OCI-M2 (cell line): ENCODE measurements around the gene CLDN4.
"Not testable (repeated sequence)": the region's sequence is repeated elsewhere in the genome, so short reads cannot be mapped to it uniquely, and the experiment has no call there.

Experiments used
- DNase-seq: peaks from one replicate; lab custom pipeline; 2025; ENCODE audit not compliant: unreplicated experiment; lab: John Stamatoyannopoulos, UW

The CLDN4 gene

GRCh38 chr7:73830681-73831583, at the start of gene CLDN4:
CLDN4 (plus strand) TSS chr7:73830996; CDS start chr7:73831202, 206 bp downstream.
- no peak for DNase-seq

DNA sequence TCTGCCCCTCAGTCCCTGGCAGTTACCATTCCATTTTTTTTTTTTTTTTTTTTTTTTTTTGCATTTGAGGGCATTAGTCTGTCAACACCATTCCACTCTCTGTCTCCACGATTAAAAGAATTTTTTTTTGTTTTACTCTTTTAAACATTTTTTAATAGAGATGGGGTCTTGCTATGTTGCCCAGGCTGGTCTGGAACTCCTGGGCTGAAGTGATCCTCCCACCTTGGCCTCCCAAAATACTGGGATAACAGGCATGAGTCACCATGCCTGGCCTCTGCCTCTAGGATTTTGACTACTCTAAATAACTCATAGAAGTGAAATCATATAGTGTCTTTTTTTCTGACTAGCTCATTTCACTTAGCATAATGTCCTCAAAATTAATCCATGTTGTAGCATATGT, 44.2 kb upstream of the CLDN4 start:
- no peak for DNase-seq

GRCh38 chr7:73787786-73788048, 43.1 kb upstream of the CLDN4 start:
- not testable (repeated sequence) for DNase-seq

- DNase-seq: no peak
Measured at GRCh38 chr7:73789051-73789450, 41.7 kb upstream of the CLDN4 start.

DNA sequence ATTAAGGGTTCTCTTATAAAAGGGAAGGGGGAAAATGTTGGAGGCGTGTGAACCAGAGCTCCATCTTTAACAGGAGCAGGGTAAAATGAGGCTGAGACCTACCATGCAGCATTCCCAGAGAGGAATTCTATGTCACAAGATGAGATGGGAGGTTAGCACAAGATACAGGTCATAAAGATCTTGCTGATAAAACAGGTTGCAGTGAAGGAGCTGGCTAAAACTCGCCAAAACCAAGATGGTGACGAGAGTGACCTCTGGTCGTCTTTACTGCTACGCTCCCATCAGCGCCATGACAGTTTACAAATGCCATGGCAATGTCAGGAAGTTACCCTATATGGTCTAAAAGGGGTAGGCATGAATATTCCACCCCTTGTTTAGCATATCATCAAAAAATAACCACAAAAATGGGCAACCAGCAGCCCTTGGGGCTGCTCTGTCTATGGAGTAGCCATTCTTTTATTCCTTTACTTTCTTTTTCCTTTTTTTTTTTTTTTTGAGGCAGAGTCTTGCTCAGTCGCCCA, 39.6 kb upstream of the CLDN4 start:
- DNase-seq: not testable (repeated sequence)

- not testable (repeated sequence) for DNase-seq
Measured at GRCh38 chr7:73795188-73795587, 35.6 kb upstream of the CLDN4 start.

GRCh38 chr7:73796656-73797055, 34.1 kb upstream of the CLDN4 start:
- not testable (repeated sequence) for DNase-seq

- DNase-seq: not testable (repeated sequence)
Measured at GRCh38 chr7:73797176-73797575, 33.6 kb upstream of the CLDN4 start.

DNA sequence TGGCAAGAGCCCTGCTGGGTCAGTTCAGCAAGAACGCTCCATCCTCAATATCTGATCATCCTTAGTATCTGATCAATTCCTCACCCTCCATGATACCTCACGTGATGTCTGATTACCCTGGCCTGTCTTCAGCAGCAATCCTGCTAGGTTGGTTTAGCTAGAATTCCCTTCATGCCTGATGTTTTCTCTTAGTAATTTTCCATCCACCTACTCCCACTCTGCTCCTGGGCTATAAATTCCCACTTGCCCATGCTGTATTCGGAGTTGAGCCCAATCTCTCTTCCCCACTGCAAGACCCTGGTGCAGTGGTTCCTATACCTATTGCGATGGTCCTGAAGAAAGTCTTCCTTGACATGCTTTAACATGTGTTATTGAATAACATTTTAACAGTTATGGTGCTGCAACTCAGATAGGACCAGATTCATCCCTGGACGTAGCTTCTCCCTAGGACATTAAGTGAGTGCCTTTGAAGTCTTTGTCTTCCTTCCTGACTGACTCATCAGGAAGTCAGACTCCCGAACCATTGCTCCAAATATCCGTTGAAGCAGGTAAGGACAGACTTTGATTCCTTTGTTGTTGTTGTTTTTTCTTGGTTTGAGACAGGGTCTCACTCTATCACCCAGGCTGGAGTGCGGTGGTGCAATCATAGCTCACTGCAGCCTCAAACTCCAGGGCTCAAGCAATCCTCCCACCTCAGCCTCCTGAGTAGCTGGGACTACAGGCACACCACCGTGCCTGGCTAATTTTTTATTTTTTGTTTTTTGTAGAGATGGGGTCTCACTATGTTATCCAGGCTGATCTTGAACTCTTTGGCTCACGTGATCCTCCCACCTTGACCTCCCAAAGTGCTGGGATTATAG, 31.3 kb upstream of the CLDN4 start:
- no peak for DNase-seq

DNA sequence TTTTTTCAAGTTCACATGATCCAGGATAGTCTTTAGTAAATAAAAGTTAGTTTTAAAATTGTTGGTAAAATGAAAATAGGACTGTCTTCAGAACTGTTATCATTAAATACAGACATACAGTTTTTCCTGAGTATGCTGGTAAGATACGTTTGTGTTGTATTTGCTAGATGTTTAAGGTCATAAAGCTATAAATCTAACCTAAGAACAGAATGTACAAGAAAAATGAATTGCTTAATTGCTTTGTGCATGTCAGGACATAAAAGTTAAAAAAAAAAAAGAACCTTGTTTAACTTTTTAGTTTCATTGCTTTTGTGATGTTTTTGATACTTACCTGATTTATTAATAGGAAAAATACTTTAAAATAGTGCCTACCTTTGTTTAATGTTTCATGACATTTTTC, 29.2 kb upstream of the CLDN4 start:
- no peak for DNase-seq

DNA sequence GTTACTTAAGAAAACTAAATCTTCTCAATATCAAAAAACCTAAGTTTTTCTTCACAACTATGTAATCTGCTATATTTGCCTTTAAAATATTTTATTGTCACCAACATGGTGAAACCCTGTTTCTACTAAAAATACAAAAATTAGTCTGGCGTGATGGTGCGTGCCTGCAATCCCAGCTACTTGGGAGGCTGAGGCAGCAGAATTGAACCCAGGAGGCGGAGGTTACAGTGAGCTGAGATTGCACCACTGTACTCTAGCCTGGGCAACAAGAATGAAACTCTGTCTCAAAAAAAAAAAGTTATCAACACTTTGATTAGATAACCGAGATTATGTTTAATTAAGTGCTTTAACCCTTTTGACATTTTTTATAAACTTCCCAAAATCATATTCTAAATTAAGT, 28.3 kb upstream of the CLDN4 start:
- DNase-seq: no peak

DNA sequence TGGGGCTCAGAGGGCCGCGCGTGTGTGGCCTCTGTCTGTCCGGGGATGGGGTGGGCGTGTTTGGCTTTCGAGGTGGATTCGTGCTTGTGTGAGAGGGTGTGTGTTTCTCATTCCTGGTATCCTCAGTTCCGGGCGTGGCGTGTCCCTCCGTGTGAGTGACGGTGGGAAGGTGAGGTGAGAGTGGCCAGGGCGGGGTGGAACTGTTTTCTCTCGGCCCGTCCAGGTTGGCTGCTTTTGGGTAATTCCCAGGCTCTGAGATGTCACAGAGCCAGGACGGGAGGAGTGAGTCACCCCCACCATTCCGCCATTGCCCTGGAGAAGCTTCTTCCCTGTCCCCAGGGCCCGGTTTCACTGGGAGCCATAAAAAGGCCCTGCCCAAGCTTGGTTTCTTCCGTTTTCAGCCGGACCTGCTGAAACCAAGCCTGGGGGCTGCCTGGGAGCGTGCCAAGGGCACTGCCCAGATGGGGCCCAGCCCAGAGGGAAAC, 21.3 kb upstream of the CLDN4 start:
- DNase-seq: no peak

DNA sequence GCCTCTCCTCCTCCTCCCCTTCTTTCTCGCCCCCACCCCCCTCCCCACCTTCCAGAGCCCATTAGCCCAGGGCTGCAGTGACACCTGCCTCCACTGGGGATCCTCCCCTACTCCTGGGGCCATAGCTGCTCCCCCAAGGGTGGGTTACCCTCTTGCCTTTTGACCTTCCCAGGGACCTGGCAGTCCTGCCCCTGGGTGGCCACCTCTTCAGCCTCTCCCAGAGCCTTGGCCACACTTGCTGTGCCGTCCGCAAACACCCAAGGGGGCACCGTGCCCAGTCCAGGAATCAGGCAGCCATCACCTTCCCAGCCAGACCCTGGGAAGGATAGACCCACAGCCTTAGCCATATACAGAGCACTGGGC, 19.8 kb upstream of the CLDN4 start:
- DNase-seq: no peak

- no peak for DNase-seq
Measured at GRCh38 chr7:73811760-73812168, 19.0 kb upstream of the CLDN4 start.

GRCh38 chr7:73812996-73813395, 17.8 kb upstream of the CLDN4 start:
- no peak for DNase-seq

DNA sequence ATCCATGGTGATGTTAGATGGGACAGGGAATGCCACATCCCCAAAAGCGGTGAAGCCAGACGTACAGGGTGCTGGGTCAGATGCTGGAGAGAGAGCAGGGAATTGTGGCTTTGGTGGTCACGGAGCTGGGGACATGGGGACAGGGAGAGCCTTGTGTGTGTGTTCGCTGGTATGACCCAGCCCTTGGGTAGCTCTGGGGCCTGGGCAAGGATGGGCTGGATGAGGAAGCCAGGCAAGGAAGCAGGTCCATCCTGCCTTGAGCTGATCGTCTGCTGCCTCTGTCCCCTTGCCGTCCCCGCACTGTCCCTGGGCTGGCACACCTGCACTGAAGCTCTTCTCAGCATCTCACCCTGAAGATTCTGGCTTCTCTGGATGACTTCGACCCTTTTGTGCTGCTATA, 15.4 kb upstream of the CLDN4 start:
- no peak for DNase-seq

DNA sequence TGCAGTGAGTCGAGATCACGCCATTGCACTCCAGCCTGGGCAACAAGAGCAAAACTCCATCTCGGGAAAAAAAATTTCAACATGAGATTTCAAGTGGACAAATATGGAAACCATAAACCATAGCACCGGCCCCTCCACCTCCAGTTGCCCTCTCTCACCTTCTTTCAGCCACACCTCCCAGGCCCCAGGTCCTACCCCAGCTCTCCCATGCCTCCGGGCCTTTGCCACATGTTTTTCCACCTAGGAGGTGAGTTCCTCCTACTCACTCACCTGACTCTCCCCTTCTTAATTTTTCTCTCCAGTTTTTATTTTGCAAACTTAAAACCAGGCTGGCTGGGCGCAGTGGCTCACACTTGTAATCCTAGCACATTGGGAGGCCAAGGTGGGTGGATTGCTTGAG, 13.7 kb upstream of the CLDN4 start:
- DNase-seq: no peak

DNA sequence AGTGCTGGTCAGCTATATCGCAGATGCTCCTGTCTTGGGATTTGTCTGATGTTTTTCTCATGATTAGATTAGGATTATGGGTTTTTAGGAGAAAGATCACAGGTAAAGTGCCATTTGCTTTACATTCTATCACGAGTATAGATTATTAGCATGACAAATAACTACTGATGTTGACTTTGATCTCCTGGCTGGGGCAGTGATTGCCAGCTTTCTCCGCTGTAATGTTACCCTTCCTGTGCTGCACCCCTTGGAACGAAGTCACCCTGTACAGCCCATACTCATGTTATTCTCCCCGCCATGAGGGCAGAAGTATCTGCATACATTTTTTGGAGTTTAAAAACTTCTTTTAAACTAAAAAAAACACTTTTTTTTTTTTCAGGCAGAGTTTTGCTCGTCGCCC, 10.8 kb upstream of the CLDN4 start:
- no peak for DNase-seq

- not testable (repeated sequence) for DNase-seq
Measured at GRCh38 chr7:73821597-73822285, 9.1 kb upstream of the CLDN4 start.

DNA sequence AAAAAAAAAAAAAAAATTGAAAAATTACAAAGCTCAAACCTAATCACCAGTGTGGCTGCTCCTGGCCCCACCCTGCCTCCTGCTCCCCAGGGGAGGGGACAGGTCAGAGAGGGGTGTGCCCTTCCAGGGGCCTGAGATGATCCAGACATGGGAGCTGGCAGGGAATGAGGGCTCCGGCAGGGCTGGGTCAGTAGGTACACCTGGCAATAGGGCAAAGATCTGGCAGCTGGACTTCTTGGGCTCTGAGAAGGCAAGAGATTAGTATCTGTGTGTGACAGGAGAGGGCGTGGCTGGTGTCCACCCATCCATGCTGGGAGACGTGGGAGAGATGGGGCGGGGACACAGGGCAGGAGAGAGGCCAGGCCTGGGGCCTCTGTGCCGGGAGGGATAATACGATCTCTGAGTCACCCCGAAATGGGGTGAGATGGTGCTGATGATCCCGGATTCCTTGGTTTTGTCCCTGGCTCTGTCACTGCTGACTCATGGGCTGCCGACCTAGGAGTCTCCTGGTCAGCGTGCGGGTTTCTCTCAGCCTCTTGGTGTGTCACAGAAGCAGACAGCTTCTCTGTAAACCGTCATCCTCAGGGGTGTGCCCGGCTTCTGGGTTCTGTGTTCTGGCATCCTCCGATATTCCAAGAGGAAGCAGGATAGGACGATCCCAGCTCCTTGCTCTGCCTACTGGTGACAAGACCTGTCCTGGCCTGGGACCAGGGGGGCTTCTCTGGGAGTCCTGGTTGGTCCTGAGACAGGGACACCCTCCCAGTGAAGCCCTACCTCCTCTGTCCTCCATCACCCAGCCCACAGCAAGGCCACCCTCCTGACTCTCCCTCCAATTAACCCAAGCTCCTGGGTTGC, 8.2 kb upstream of the CLDN4 start:
- DNase-seq: no peak
